Glomerular endothelial cell (primary cell): ENCODE measurements around the gene JUNB. TPM values are rescaled to one million over a fixed set of nuclear protein-coding genes. Genes with fewer than 3 reads are reported as not detected.

ENCODE experiments used
- DNase-seq: peaks from one replicate; pipeline ENCODE4 v3.0.0-alpha.2; 2011; ENCODE audit warnings: low read depth, low spot score; ENCODE audit errors: extremely low read depth
- total RNA-seq: library from RNA; depleted of rRNA; stranded (reverse); fragments of >200 nt; gene quantifications from 2 replicates; pipeline ENCODE4 v1.2.3, GENCODE V29; 2015

JUNB gene
- 110 and 298 TPM in 2 replicates for total RNA-seq

DNA sequence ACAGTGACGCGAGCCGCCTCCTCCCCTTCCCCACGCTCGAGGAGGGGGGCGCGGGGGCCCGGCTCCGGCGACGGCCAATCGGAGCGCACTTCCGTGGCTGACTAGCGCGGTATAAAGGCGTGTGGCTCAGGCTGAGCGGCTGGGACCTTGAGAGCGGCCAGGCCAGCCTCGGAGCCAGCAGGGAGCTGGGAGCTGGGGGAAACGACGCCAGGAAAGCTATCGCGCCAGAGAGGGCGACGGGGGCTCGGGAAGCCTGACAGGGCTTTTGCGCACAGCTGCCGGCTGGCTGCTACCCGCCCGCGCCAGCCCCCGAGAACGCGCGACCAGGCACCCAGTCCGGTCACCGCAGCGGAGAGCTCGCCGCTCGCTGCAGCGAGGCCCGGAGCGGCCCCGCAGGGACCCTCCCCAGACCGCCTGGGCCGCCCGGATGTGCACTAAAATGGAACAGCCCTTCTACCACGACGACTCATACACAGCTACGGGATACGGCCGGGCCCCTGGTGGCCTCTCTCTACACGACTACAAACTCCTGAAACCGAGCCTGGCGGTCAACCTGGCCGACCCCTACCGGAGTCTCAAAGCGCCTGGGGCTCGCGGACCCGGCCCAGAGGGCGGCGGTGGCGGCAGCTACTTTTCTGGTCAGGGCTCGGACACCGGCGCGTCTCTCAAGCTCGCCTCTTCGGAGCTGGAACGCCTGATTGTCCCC, at the start of gene JUNB:
Gene JUNB, plus strand, starts transcription at position 142 of the 706 bp plus-strand sequence. Its CDS starts 286 bp downstream, at position 428.
- no peak for DNase-seq

GRCh38 chr19:12745166-12745897, 46.0 kb upstream of the JUNB start:
- no peak for DNase-seq

DNA sequence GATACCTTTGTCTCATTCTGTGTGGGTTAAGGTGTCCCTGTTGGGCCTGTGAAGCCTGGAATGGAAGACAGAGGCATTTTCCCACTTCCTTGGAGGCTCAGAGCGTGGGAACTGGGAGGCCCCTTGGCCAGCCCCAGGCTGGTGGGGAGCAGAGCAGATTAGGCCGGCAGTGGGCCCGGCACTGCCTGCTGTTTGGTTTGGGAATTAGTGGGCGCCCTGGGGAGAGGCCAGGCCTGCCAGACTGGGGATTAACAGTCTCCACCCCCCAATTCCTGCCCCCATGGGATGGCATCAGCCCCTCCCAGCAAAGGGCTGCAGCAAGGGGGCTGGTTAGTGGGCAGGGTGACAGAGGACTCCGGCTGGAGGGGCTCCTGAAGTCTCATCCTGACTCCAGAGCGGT, 42.8 kb upstream of the JUNB start:
- no peak for DNase-seq

DNA sequence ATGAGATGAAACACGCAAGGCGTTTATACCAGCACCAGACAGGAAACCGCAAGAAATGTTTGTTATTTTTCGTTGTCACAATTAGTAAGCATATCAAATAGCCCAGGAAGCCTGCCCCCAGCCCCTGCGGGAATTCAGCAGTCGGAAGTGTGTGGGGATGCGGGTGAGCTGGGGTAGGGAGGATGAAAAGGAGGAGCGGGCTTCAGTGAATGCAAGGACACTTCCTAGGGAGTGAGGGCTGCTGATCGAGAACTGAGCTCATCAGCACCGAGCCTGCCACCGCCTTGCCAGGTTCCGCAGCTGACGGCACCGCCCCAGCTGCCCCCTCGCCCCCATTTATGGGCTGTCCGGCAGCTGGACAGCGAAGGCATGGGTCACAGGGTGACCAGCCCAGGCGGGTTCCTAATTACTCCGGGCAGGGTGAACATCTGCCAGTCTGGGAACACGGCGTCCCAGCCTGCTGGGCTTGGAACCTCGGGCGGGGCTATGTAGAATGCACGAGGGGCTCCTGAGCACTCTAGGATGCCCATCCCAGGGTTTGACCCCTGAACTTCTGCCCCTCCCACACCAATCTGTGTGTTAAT, 41.3 kb upstream of the JUNB start:
- DNase-seq = no peak

DNA sequence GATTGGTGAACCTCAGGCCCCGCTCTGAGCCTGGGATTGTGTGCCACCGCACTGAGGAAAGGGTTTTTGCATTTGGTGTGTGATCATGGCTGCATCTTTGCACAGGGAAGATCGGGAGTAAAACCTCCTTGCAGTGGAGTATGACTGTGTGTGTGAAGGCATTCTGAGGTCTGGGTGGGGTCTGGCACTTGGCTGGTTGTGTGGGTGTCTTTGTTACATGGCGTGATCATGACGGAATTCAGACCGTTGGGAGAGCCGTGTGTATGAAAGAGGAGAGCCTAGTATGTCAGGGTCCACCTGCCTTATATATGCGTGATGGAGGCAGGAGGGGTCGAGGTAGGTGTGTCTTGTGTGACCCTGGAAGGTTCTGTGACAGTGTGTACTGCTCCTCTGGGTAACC, 40.4 kb upstream of the JUNB start:
- DNase-seq = no peak

GRCh38 chr19:12751635-12752034, 39.7 kb upstream of the JUNB start, which contains the start of gene BEST2:
Gene BEST2 (plus strand): TSS chr19:12751791. CDS start chr19:12752593, 802 bp downstream.
- DNase-seq = no peak

GRCh38 chr19:12752056-12752781, 39.1 kb upstream of the JUNB start:
- no peak for DNase-seq

- DNase-seq = no peak
These were observed 36.7 kb upstream of the JUNB start for GRCh38 chr19:12754465-12755196.

DNA sequence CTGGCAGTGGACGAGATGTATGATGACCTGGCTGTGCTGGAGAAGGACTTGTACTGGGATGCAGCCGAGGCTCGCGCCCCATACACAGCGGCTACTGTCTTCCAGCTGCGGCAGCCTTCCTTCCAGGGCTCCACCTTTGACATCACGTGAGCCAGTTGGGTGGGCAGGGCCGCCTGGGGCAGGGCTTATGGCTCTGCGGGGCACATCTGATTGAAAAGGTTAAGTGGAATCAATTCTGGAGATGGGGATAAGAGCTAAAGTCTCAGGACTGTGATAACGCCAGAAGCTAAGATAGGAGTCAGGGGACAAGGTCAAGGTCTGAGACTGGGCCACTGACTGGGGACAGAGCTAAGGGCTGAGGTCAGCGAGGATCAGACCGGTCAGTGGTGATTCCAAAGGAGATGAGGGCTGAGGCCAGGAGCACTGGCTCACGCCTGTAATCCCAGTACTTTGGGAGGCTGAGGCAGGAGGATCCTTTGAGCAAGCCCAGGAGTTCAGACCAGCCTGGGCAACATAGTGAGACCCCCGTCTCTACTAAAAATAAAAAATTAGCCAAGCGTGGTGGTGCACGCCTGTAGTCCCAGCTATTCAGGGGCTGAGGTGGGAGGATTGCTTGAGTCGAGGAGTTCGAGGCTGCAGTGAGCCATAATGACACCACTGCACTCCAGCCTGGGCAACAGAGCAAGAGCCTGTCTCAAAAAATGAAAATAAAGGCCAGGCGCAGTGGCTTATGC, 35.0 kb upstream of the JUNB start:
- DNase-seq = no peak

DNA sequence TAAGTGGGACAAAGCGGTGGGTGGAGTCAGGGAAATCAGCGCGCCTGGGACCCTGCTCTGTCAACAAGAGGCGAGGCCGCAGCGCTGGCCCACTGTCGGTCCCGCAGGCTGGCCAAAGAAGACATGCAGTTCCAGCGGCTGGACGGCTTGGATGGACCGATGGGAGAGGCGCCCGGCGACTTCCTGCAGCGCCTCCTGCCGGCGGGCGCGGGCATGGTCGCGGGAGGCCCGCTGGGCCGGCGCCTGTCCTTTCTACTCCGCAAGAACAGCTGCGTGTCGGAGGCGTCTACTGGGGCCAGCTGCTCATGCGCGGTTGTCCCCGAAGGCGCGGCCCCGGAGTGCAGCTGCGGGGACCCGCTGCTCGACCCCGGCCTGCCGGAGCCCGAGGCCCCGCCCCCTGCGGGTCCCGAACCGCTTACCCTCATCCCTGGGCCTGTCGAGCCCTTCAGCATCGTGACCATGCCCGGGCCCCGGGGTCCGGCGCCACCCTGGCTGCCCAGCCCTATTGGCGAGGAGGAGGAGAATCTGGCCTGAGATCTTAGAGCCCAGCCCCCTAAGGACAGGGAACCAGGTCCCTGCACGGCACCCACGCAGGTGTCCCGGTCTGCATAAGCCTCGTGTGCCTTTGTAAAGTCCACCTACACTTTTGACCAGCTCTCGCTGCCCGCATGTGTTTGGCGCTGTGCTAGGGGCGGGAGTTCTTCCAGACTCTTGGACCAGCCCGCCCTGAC, 33.6 kb upstream of the JUNB start:
- no peak for DNase-seq

DNA sequence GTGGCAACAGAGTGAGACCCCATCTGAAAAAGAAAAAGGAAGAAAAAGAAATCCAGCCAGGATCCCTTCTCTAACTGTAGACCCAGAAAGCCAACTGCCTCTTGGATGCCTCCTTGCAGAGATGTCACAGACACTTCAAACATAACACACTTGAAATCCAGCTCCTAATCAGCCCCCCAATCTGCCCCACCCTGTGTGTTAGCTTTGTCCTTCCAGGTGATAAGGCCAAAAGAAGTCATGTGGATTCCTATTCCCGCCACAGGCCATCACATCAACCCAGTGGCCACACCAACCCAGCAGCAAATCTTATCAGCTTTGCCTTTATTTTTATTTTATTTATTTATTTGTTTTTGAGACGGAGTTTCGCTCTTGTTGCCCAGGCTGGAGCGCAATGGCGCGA, 31.6 kb upstream of the JUNB start:
- no peak for DNase-seq

- no peak for DNase-seq
These were observed 28.2 kb upstream of the JUNB start for GRCh38 chr19:12763100-12763499.

- DNase-seq = no peak
These were observed 26.6 kb upstream of the JUNB start for GRCh38 chr19:12764698-12765097.

DNA sequence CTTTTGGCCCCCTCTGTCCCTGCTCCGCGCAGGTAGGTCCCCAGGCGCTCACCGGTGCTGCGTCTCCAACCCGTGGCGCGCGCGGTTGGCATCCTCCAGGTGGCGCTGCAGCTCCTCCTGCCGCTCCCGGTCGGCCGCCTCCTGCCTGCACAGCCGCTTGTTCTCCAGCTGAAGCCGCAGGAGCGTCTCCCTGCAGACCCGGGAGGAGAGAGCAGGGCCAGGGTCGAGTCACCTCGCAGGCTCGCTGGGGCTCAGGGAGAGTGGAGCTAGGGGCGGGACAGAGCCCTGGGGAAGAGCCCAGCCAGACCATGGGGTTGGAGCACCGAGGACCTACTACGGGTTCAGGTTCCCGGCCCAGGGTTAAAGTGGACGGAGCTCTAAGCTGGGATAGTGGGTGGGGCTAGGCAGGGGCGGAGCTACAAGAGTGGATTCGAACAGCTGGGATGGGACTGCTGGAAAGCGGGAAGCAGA, 25.2 kb upstream of the JUNB start:
- no peak for DNase-seq

GRCh38 chr19:12767150-12767549, 24.1 kb upstream of the JUNB start:
- no peak for DNase-seq

DNA sequence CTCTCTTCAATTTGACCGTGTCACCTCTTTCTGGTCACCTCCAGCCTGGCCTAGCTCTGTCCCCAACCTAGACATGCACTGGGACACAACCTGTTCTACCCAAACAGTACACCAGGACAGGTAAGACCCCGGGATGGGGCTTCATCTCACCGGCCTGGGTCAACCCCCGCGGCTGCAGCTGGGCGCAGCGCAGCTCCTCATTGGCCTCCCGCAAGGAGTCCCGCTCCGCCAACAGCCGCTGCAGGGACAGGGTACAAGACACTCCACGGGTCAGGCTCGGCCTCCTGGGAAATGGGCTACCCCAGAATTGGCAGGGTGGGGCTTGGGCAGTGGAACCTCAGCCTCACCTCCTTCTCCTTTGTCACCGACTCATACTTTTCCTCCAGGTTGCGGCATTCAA, 23.6 kb upstream of the JUNB start:
- DNase-seq = no peak

DNA sequence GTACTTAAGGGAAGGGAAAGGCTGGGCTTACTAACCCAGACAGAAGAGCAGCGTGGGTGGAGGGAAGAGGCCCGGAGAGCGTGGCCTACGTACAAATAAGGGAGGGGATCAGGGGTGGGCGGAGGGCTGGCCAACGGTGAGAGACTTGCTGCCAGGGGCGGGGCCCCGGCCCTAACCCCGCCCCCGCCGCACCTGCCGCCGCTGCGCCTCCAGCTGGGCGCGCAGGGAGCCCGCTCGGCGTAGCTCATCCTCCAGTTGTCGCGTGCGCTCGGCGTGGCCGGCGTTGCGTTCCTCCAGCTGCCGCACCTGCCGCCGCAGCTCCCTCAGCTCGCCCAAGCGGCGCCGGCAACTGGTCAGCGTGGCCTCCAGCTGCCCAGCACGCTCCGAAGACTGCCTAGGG, 21.6 kb upstream of the JUNB start:
- no peak for DNase-seq

DNA sequence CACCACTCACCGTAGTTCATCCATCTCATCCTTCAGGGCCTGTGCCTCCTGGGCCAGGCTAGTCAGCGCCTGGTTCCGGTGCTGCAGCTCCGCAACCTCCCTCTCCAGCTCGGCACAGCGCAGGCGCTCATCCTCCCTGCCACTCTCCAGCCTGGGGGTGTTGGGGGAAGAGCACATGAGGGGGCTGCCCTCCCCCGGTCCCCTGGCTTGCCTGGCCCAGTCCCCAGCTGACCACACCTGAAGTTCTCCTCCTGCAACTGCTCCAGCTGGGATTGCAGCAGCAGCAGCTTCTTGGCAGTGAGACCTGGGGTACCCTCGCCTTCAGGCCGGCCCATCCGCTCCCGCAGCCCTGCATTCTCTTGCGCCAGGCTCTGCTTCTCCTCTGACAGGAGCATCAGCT, 20.4 kb upstream of the JUNB start:
- DNase-seq = no peak

GRCh38 chr19:12772323-12772722, 19.0 kb upstream of the JUNB start:
- DNase-seq = no peak
